Transverse colon (tissue), 4 donors: Measurements from ENCODE around the gene UBAC2. TPM values are rescaled to one million over a fixed set of nuclear protein-coding genes. Genes with fewer than 3 reads are reported as not detected.
A peak's percentile ranks its signal among the peaks of the same experiment; 100 is the strongest.

Experiments used
- DNase-seq: peaks from one replicate; pipeline ENCODE4 v3.0.0-alpha.2; 2019
- H3K27ac ChIP-seq, 4 donors: fragments of 200-600 bp; sonication (generic); 2 replicates each; pipeline ENCODE4 v1.5.1; 2016 to 2018; ENCODE audit warnings: inconsistent platforms in 4 of 4
- H3K27me3 ChIP-seq: fragments of 200-600 bp; sonication (generic); 2 replicates; pipeline ENCODE4 v1.5.1; 2017; ENCODE audit warnings: inconsistent platforms
- H3K36me3 ChIP-seq, 4 donors: fragments of 200-600 bp; sonication (generic); 2 replicates each; pipeline ENCODE4 v1.5.1; 2017 to 2019; ENCODE audit warnings: inconsistent platforms in 4 of 4
- H3K4me1 ChIP-seq, 4 donors: fragments of 200-600 bp; sonication (generic); 2 replicates each; pipeline ENCODE4 v1.5.1; 2017 to 2020; ENCODE audit warnings: inconsistent platforms in 4 of 4
- H3K4me3 ChIP-seq, 4 donors: fragments of 200-600 bp; sonication (generic); 1 replicate in 1 of 4; 2 replicates in 3 of 4; pipeline versions ENCODE4 v1.5.1 to v1.6.1; 2017 to 2019; ENCODE audit warnings: inconsistent platforms in 4 of 4
- H3K9me3 ChIP-seq, 2 donors: fragments of 200-600 bp; sonication (generic); 2 replicates each; pipeline ENCODE4 v1.5.1; 2017 to 2019; ENCODE audit warnings: inconsistent platforms in 2 of 2
- EP300 ChIP-seq: sonication (generic); formaldehyde crosslinking; IDR thresholded peaks from one replicate; pipeline ENCODE4 v1.6.1; 2017; ENCODE audit warnings: antibody characterized with exemption, low read depth
- POLR2A ChIP-seq: fragments of 450-650 bp; IDR thresholded peaks from one replicate; pipeline ENCODE4 v1.6.1; 2016; ENCODE audit warnings: antibody characterized with exemption, mild to moderate bottlenecking, moderate library complexity
- POLR2AphosphoS5 ChIP-seq, 3 donors: sonication (generic); formaldehyde crosslinking; IDR thresholded peaks; one replicate each; pipeline ENCODE4 v1.6.1; 2016; ENCODE audit warnings: antibody characterized with exemption in 3 of 3
- WGBS, 2 donors: methylation state at CpG; one replicate each; pipeline ENCODE4 v1.1.5; 2018; ENCODE audit warnings: low coverage in 1 of 2; 5-methylcytosine and 5-hydroxymethylcytosine counted together
- in situ Hi-C, 4 donors: fragments of 200-750 bp; cut with MboI; loops; one replicate each; pipeline versions ENCODE4 v1.15.0 to v1.15.1; 2017; ENCODE audit warnings: low sequenced_read_pairs in 3 of 4, low pct_ligation_motif_present in 1 of 4, low pct_unique_long_range_greater_than_20kb in 1 of 4
- intact Hi-C: fragments of 100-400 bp; cut with DNase I; formaldehyde crosslinking; loops from one replicate; pipeline ENCODE4 v1.15.1; 2023; ENCODE audit warnings: low total_unique reads
- total RNA-seq, 4 donors: library from RNA; depleted of rRNA; stranded (reverse); fragments of >200 nt; gene quantifications; one replicate each; pipeline ENCODE4 v1.1.0, GENCODE V29; 2016
- TF ChIP-seq, protein P1 (sequence below), 5 experiments: fragments of 200-600 bp in 3 of 5; fragments of 450-650 bp in 2 of 5; sonication (generic) in 3 of 5; IDR thresholded peaks; 1 replicate in 2 of 5; 2 replicates in 3 of 5; pipeline ENCODE4 v1.5.1; 2016 to 2017; ENCODE audit warnings: antibody characterized with exemption in 5 of 5, inconsistent platforms in 3 of 5, mild to moderate bottlenecking in 2 of 5, moderate library complexity in 1 of 5

UBAC2 gene
- total RNA-seq, 4 donors from 2014 or later, result 34.4 to 77.3 (median 66.5) TPM

- in situ Hi-C loops, result loop anchor here in 2 of 4 donors (10.0 kb wide), 1 partner anchor 155 kb away; no protein-coding TSS in a partner anchor
- 88% methylated on average over 2 of the region's 2 CpGs; no CpG with 5 or more reads in 1 of the 2 donors for WGBS, 2 donors
- Histone ChIP-seq H3K4me1 (peaks cover 3 to 55% (median 29%) of the 10 kb centered on the region in 4 donors), H3K4me3 (no peak overlapping the region), H3K27me3 (no peaks in the 10 kb centered on the region), H3K27ac (peak overlapping the region; percentile 61 to 64 (median 62)), H3K36me3 (no peaks in the 10 kb centered on the region), H3K9me3 (no peaks in the 10 kb centered on the region)
- intact Hi-C loops, result loop anchor here (2.0 kb wide), 1 partner anchor 21 kb away; no protein-coding TSS in a partner anchor
- no peak for DNase-seq
- TF ChIP-seq, protein P1, sequence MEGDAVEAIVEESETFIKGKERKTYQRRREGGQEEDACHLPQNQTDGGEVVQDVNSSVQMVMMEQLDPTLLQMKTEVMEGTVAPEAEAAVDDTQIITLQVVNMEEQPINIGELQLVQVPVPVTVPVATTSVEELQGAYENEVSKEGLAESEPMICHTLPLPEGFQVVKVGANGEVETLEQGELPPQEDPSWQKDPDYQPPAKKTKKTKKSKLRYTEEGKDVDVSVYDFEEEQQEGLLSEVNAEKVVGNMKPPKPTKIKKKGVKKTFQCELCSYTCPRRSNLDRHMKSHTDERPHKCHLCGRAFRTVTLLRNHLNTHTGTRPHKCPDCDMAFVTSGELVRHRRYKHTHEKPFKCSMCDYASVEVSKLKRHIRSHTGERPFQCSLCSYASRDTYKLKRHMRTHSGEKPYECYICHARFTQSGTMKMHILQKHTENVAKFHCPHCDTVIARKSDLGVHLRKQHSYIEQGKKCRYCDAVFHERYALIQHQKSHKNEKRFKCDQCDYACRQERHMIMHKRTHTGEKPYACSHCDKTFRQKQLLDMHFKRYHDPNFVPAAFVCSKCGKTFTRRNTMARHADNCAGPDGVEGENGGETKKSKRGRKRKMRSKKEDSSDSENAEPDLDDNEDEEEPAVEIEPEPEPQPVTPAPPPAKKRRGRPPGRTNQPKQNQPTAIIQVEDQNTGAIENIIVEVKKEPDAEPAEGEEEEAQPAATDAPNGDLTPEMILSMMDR (IDR thresholded peaks at IDR 0.05), result no peak
- TF ChIP-seq EP300, result no peak
These were observed 79.0 kb downstream of the UBAC2 start for GRCh38 chr13:99279637-99280036.

DNA sequence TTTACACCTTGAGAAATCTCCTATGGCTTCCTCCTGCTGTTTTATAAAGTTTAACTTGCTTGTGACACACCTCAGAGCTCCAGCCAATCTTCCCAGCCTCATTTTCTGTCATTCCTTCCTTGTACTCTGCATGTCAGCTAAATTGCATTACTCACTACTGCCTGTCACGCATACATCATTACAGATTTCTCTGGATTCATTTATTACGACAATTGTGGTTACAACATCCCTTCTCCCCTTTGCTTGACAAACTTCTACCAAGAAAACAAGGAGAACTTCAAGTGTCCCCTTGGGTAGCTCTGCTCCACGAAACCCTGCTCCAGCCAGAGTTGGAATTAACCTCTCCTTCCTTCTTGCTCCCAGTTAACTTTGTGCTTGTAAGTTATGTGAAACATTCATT, 79.5 kb downstream of the UBAC2 start:
- Histone ChIP-seq H3K4me3 (no peak overlapping the region), H3K4me1 (peaks cover 3 to 58% (median 33%) of the 10 kb centered on the region in 4 donors), H3K27me3 (no peaks in the 10 kb centered on the region), H3K36me3 (no peaks in the 10 kb centered on the region), H3K27ac (peak overlapping the region; percentile 61 to 64 (median 62)), H3K9me3 (no peaks in the 10 kb centered on the region)
- in situ Hi-C loops, result no loop called here
- DNase-seq, result peak; percentile 32
- WGBS, 2 donors, result 67 to 71% methylated on average over 3 of the region's 3 CpGs
- TF ChIP-seq POLR2AphosphoS5 (IDR thresholded peaks at IDR 0.05) (peak in 2 of 3 donors; percentile 15 to 20), POLR2A (peak; percentile 19), EP300 (peak; percentile 13)
- TF ChIP-seq, protein P1 (IDR thresholded peaks at IDR 0.05), result no peak
- intact Hi-C loops, result no loop called here

- Histone ChIP-seq H3K4me1 (peaks cover 3 to 71% (median 43%) of the 10 kb centered on the region in 4 donors), H3K9me3 (no peaks in the 10 kb centered on the region), H3K27ac (peak overlapping the region; percentile 48 to 63 (median 62)), H3K4me3 (no peak overlapping the region), H3K27me3 (no peaks in the 10 kb centered on the region), H3K36me3 (no peaks in the 10 kb centered on the region)
- WGBS, 2 donors, result 73 to 77% methylated on average over 4 to 5 of the region's 5 CpGs
- in situ Hi-C loops (no loop called here), intact Hi-C loops (no loop called here)
- DNase-seq, result peak; percentile 62
- TF ChIP-seq, protein P1 (IDR thresholded peaks at IDR 0.05), result no peak
- TF ChIP-seq POLR2AphosphoS5 (IDR thresholded peaks at IDR 0.05), result peak in 2 of 3 donors; percentile 17 to 46
These were observed 81.2 kb downstream of the UBAC2 start for GRCh38 chr13:99281811-99282263.

DNA sequence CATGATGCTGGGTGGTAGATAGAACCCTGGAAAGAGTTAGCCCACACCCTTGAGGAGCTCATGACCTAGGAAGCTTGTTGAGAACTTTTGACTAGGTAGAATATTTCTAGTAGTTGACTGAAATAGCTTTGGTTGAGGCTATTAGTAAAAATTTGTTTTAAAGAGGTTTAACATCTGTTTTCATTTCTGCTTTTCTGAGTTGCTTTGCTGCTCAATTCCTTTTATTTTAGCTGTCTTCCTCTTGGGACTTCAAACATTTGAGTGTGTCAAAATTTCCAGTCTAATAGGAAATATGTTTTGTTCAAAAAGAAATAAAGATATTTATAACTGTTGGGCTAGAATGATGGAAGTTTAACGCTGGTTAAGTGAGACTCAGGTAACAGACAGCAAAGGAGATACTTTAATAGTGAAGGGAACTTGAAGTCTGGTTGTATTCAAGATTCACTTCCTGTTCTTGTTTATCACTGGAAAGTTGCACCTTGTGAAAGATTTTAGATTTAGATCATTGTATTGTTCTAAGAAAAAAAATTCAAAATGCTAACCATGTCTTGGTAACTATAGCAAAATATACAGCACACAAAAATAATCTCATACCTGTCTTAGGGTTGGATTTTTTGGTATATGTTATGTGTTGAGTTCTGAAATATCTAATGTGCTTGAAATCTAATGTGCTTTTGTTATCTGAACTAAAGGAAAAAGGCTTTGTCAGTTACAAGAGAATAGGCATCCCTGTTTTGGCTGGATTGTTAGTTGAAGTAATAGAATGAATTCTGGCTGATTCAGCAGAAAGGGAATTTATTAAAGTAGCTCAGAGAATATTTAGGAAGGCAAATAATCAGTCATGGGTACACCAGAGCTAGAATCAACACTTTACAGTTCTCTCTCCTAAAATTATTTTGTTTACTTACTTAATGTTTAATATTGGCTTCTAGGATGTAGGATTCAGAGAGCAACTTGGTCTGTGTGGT, 81.9 kb downstream of the UBAC2 start:
- Histone ChIP-seq H3K9me3 (no peaks in the 10 kb centered on the region), H3K36me3 (no peaks in the 10 kb centered on the region), H3K4me3 (no peak overlapping the region), H3K4me1 (peaks cover 3 to 71% (median 43%) of the 10 kb centered on the region in 4 donors), H3K27ac (peak overlapping the region; percentile 48 to 63 (median 62)), H3K27me3 (no peaks in the 10 kb centered on the region)
- intact Hi-C loops (no loop called here), in situ Hi-C loops (no loop called here)
- DNase-seq, result no peak
- 54 to 64% methylated on average over 1 of the region's 1 CpG for WGBS, 2 donors
- TF ChIP-seq POLR2A (no peak), POLR2AphosphoS5 (IDR thresholded peaks at IDR 0.05) (peak in 1 of 3 donors; percentile 9)
